WTC11 (cell line): ENCODE results near the gene TIMM21. TPM values are rescaled to one million over a fixed set of nuclear protein-coding genes. Genes with fewer than 3 reads are reported as not detected.

Experiments
- ATAC-seq: fragments of 200-7000 bp; cut with Tn5 transposase; 2 replicates; pipeline ENCODE4 v1.10.0; 2021; ENCODE audit warnings: mild to moderate bottlenecking, moderate library complexity
- CTCF ChIA-PET: fragments of 300-600 bp; sonication (Branson Sonifier 250); formaldehyde crosslinking; loops from one replicate; lab custom pipeline; 2021; ENCODE audit warnings: antibody characterized with exemption; lab: Charles Lee
- POLR2A ChIA-PET: fragments of 350-600 bp; sonication (Branson Sonifier 250); formaldehyde crosslinking; loops from one replicate; lab custom pipeline; 2021; ENCODE audit warnings: antibody characterized with exemption; lab: Charles Lee
- DNase-seq: peaks from one replicate; pipeline ENCODE4 v3.0.0; 2021; ENCODE audit warnings: low spot score
- H3K27ac Mint-ChIP-seq: 2 replicates; pipeline ENCODE4 v1.8.0; 2021; ENCODE audit warnings: mixed read lengths
- H3K27me3 Mint-ChIP-seq: 2 replicates; pipeline ENCODE4 v1.8.0; 2021; ENCODE audit warnings: low read depth, mild to moderate bottlenecking, moderate library complexity, mixed read lengths
- H3K36me3 Mint-ChIP-seq: 2 replicates; pipeline ENCODE4 v1.8.0; 2021; ENCODE audit warnings: mixed read lengths
- H3K4me1 Mint-ChIP-seq: 2 replicates; pipeline ENCODE4 v1.8.0; 2022; ENCODE audit warnings: mixed read lengths
- H3K4me3 Mint-ChIP-seq: 2 replicates; pipeline ENCODE4 v1.8.0; 2021; ENCODE audit warnings: mild to moderate bottlenecking, moderate library complexity, mixed read lengths
- H3K9me3 Mint-ChIP-seq: 2 replicates; pipeline ENCODE4 v1.8.0; 2021; ENCODE audit warnings: mixed read lengths
- ESRRA ChIP-seq: sonication (generic); formaldehyde crosslinking; IDR thresholded peaks from 2 replicates; pipeline ENCODE4 v1.8.1; 2022; ENCODE audit warnings: mild to moderate bottlenecking, missing genetic modification reagents, borderline replicate concordance
- FOXK1 ChIP-seq: sonication (generic); formaldehyde crosslinking; IDR thresholded peaks from 2 replicates; pipeline ENCODE4 v1.8.0; 2022; ENCODE audit warnings: mild to moderate bottlenecking, moderate library complexity, missing genetic modification reagents
- IRF2 ChIP-seq: sonication (generic); formaldehyde crosslinking; IDR thresholded peaks from 2 replicates; pipeline ENCODE4 v1.8.0; 2022; ENCODE audit warnings: low read depth, missing genetic modification reagents, borderline replicate concordance
- JUN ChIP-seq: sonication (generic); formaldehyde crosslinking; IDR thresholded peaks from 2 replicates; pipeline ENCODE4 v1.8.0; 2023; ENCODE audit warnings: mild to moderate bottlenecking, missing genetic modification reagents
- NR1H2 ChIP-seq: sonication (generic); formaldehyde crosslinking; IDR thresholded peaks from 2 replicates; pipeline ENCODE4 v1.9.0; 2021; ENCODE audit warnings: mild to moderate bottlenecking, moderate library complexity, missing genetic modification reagents
- PRRX2 ChIP-seq: fragments of 250-450 bp; sonication (Bioruptor Pico); IDR thresholded peaks from 2 replicates; pipeline ENCODE4 v1.8.0; 2021; ENCODE audit warnings: mild to moderate bottlenecking
- SP1 ChIP-seq: sonication (generic); formaldehyde crosslinking; conservative IDR thresholded peaks from 2 replicates; pipeline ENCODE4 v1.8.1; 2022; ENCODE audit warnings: missing genetic modification reagents
- total RNA-seq: library from RNA; stranded (reverse); gene quantifications from 3 replicates; pipeline ENCODE4 v1.2.3, GENCODE V29; 2021
- TF ChIP-seq, protein P1 (sequence below): sonication (generic); formaldehyde crosslinking; IDR thresholded peaks from 2 replicates; pipeline ENCODE4 v1.8.0; 2022; ENCODE audit warnings: mild to moderate bottlenecking, missing genetic modification reagents
- TF ChIP-seq, protein P2 (sequence below): fragments of 200-600 bp; IDR thresholded peaks from 2 replicates; pipeline ENCODE4 v1.8.0; 2022; ENCODE audit warnings: antibody characterized with exemption
- TF ChIP-seq, protein P3 (sequence below): sonication (generic); formaldehyde crosslinking; IDR thresholded peaks from 2 replicates; pipeline ENCODE4 v1.8.0; 2023; ENCODE audit warnings: missing genetic modification reagents
- TF ChIP-seq, protein P4 (sequence below): fragments of 250-450 bp; sonication (Bioruptor Pico); IDR thresholded peaks from 2 replicates; pipeline ENCODE4 v2.1.2; 2022; ENCODE audit warnings: mild to moderate bottlenecking, moderate library complexity
- TF ChIP-seq, protein P5 (sequence below): sonication (generic); formaldehyde crosslinking; IDR thresholded peaks from 2 replicates; pipeline ENCODE4 v1.8.1; 2023; ENCODE audit warnings: mild to moderate bottlenecking, missing genetic modification reagents, borderline replicate concordance

The TIMM21 gene
- total RNA-seq, 1 experiment from 2014 or later, result 47.7 TPM

DNA sequence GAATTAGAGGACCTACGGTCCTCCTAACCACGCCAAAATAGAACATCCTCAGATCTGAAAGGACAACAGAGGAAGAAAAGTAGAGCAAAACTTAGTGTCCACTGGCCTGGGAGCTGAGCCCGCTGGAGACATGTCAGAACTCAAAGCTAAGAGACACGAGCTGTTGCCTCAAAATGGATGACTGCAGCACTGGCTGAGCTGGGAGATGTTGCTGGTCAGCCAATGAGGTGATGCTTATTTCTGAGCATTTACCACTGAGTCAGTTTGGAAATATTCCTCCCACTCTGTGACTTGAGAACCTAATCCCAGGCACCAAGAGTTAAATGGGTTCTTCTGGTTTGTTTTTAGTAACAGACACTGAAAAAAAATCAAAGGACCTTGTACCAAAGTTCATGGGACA, 33.3 kb upstream of the TIMM21 start:
- ATAC-seq (no peak), DNase-seq (no peak)
- Mint-ChIP-seq H3K4me3 (no peak overlapping the region), H3K9me3 (peaks cover 35% of the 10 kb centered on the region), H3K27me3 (peaks cover 4% of the 10 kb centered on the region; the same call in 1 of the 2 replicates), H3K4me1 (peaks cover 33% of the 10 kb centered on the region), H3K36me3 (peaks cover 21% of the 10 kb centered on the region), H3K27ac (no peak overlapping the region)
- TF ChIP-seq, protein P1, sequence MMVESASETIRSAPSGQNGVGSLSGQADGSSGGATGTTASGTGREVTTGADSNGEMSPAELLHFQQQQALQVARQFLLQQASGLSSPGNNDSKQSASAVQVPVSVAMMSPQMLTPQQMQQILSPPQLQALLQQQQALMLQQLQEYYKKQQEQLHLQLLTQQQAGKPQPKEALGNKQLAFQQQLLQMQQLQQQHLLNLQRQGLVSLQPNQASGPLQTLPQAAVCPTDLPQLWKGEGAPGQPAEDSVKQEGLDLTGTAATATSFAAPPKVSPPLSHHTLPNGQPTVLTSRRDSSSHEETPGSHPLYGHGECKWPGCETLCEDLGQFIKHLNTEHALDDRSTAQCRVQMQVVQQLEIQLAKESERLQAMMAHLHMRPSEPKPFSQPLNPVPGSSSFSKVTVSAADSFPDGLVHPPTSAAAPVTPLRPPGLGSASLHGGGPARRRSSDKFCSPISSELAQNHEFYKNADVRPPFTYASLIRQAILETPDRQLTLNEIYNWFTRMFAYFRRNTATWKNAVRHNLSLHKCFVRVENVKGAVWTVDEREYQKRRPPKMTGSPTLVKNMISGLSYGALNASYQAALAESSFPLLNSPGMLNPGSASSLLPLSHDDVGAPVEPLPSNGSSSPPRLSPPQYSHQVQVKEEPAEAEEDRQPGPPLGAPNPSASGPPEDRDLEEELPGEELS (CRISPR knock-in tag), result no peak
- no peak for TF ChIP-seq JUN (CRISPR knock-in tag)
- POLR2A ChIA-PET, result no interaction called here
- CTCF ChIA-PET, result interaction anchor here (0.7 to 5.8 kb wide), 4 partner anchors 32 to 75 kb away, joined by 3 to 52 read pairs (median 3); no protein-coding TSS in a partner anchor

DNA sequence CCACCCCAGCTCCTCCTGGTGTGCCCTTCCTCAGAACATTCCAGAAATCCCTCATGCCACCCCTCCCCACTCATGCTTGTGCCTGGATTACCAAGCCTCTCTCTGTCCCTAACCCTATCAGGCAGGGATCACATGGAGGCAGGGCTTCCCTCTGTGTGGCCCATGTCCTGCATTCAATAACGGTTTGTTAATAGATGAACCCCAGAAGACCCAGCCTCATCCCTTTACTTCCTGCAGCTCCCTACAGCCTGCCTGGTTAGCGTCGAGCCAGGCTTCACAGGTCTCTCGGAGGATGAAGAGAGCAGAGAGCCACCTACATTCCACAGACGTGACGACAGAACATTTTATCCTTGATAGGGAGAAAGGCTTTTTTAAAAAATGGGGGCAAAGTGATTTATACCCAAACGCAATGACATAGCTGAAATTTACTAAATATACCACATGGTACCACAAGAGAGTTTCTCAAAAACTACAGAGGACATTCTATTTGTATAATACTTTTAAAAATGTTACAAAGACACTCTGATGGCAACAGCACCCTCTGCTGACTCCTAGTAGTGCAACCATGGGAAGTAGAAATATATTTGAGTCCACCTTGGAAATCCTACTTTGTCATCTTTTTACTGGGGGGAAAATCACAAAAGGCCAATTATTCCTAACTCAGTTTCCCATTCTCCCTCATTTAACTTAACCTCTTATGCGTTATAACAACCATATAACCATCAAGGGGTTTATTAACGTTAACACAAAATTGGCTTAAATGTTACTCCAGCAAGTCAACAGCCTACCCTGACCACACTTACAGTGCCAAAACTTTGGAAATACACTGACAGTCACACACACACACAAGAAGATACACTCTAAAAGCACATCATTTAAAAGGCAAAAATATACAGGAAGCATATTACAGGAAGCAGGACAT, 31.4 kb upstream of the TIMM21 start:
- H3K4me1 Mint-ChIP-seq, result peaks cover 33% of the 10 kb centered on the region
- H3K27ac Mint-ChIP-seq, result no peak overlapping the region
- H3K4me3 Mint-ChIP-seq, result no peak overlapping the region
- POLR2A ChIA-PET, result no interaction called here
- H3K27me3 Mint-ChIP-seq, result peaks cover 4% of the 10 kb centered on the region; the same call in 1 of the 2 replicates
- H3K36me3 Mint-ChIP-seq, result peaks cover 16% of the 10 kb centered on the region
- DNase-seq (peak; percentile 20), ATAC-seq (peak; percentile 93)
- H3K9me3 Mint-ChIP-seq, result peaks cover 18% of the 10 kb centered on the region
- CTCF ChIA-PET, result interaction anchor here (0.6 to 5.8 kb wide), 15 partner anchors 10 to 1415 kb away, joined by 3 to 52 read pairs (median 4); no protein-coding TSS in a partner anchor
- TF ChIP-seq, protein P2, sequence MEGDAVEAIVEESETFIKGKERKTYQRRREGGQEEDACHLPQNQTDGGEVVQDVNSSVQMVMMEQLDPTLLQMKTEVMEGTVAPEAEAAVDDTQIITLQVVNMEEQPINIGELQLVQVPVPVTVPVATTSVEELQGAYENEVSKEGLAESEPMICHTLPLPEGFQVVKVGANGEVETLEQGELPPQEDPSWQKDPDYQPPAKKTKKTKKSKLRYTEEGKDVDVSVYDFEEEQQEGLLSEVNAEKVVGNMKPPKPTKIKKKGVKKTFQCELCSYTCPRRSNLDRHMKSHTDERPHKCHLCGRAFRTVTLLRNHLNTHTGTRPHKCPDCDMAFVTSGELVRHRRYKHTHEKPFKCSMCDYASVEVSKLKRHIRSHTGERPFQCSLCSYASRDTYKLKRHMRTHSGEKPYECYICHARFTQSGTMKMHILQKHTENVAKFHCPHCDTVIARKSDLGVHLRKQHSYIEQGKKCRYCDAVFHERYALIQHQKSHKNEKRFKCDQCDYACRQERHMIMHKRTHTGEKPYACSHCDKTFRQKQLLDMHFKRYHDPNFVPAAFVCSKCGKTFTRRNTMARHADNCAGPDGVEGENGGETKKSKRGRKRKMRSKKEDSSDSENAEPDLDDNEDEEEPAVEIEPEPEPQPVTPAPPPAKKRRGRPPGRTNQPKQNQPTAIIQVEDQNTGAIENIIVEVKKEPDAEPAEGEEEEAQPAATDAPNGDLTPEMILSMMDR, result 0 out of 2 replicates have a peak, but pooled peaks have one; percentile 28
- TF ChIP-seq PRRX2, result no peak

DNA sequence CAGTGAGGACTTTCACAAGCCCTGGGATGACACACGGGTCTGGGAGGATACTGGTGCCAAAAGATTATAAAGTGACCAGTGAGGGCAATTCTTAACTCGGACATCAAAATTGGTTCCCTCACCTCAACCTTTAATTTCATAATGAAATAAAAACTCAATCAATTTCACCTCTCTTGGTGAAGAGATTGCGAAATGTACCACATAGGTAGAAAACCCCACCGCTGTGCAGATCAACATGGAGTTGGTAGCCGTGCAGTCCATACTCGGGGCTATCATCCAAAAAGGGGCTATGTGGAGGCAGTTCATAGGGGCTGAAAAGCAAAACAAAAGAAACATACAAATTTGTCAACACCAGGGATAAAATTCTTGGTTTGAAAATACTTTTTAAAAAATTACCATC, 25.1 kb upstream of the TIMM21 start:
- peaks cover 15% of the 10 kb centered on the region for H3K4me1 Mint-ChIP-seq
- no peaks in the 10 kb centered on the region for H3K27me3 Mint-ChIP-seq
- CTCF ChIA-PET, result no interaction called here

DNA sequence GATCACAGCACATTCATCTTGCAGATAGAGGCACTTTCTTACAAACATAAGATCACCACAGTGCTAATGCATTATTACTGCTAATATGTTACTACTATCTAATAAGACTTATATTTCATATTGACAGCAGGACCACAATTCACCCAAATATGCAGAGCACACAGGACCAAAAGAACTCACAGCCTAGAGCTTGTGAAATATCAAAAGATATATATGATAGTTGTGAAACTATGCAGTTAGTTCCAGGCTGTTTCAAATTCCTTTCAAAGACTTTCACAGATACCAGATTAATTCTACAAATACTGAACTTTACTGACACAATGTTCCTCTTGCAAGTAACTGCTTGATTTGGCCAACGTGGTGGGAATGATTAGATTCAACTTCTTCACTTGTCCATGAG, 23.7 kb upstream of the TIMM21 start:
- no peak for DNase-seq
- ChIA-PET POLR2A (no interaction called here), CTCF (no interaction called here)
- Mint-ChIP-seq H3K9me3 (no peaks in the 10 kb centered on the region), H3K4me3 (no peak overlapping the region), H3K4me1 (peaks cover 15% of the 10 kb centered on the region), H3K27ac (no peak overlapping the region), H3K27me3 (no peaks in the 10 kb centered on the region), H3K36me3 (no peaks in the 10 kb centered on the region)
- ATAC-seq, result no peak
- TF ChIP-seq, protein P3, sequence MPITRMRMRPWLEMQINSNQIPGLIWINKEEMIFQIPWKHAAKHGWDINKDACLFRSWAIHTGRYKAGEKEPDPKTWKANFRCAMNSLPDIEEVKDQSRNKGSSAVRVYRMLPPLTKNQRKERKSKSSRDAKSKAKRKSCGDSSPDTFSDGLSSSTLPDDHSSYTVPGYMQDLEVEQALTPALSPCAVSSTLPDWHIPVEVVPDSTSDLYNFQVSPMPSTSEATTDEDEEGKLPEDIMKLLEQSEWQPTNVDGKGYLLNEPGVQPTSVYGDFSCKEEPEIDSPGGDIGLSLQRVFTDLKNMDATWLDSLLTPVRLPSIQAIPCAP (CRISPR knock-in tag), result no peak
- TF ChIP-seq, protein P4, sequence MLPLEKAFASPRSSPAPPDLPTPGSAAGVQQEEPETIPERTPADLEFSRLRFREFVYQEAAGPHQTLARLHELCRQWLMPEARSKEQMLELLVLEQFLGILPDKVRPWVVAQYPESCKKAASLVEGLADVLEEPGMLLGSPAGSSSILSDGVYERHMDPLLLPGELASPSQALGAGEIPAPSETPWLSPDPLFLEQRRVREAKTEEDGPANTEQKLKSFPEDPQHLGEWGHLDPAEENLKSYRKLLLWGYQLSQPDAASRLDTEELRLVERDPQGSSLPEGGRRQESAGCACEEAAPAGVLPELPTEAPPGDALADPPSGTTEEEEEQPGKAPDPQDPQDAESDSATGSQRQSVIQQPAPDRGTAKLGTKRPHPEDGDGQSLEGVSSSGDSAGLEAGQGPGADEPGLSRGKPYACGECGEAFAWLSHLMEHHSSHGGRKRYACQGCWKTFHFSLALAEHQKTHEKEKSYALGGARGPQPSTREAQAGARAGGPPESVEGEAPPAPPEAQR, result no peak
- TF ChIP-seq NR1H2, result no peak
- no peak for TF ChIP-seq ESRRA
- no peak for TF ChIP-seq SP1 (CRISPR knock-in tag)
- no peak for TF ChIP-seq IRF2

More for the DNA sequence above, 25.1 kb upstream of the TIMM21 start:
- H3K27ac Mint-ChIP-seq, result no peak overlapping the region
- DNase-seq, result no peak
- TF ChIP-seq, protein P5, sequence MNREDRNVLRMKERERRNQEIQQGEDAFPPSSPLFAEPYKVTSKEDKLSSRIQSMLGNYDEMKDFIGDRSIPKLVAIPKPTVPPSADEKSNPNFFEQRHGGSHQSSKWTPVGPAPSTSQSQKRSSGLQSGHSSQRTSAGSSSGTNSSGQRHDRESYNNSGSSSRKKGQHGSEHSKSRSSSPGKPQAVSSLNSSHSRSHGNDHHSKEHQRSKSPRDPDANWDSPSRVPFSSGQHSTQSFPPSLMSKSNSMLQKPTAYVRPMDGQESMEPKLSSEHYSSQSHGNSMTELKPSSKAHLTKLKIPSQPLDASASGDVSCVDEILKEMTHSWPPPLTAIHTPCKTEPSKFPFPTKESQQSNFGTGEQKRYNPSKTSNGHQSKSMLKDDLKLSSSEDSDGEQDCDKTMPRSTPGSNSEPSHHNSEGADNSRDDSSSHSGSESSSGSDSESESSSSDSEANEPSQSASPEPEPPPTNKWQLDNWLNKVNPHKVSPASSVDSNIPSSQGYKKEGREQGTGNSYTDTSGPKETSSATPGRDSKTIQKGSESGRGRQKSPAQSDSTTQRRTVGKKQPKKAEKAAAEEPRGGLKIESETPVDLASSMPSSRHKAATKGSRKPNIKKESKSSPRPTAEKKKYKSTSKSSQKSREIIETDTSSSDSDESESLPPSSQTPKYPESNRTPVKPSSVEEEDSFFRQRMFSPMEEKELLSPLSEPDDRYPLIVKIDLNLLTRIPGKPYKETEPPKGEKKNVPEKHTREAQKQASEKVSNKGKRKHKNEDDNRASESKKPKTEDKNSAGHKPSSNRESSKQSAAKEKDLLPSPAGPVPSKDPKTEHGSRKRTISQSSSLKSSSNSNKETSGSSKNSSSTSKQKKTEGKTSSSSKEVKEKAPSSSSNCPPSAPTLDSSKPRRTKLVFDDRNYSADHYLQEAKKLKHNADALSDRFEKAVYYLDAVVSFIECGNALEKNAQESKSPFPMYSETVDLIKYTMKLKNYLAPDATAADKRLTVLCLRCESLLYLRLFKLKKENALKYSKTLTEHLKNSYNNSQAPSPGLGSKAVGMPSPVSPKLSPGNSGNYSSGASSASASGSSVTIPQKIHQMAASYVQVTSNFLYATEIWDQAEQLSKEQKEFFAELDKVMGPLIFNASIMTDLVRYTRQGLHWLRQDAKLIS, result no peak
- TF ChIP-seq FOXK1 (CRISPR knock-in tag), result no peak
- TF ChIP-seq, all 79 proteins: peak for 0
- POLR2A ChIA-PET, result no interaction called here
- Mint-ChIP-seq H3K36me3 (no peaks in the 10 kb centered on the region), H3K4me3 (no peak overlapping the region), H3K9me3 (no peaks in the 10 kb centered on the region)
- ATAC-seq, result no peak
